Vagina (tissue), 2 donors: ENCODE measurements around the gene RALGAPA2.

ENCODE experiments used
- POLR2A ChIP-seq, 2 donors: fragments of 450-650 bp; IDR thresholded peaks; one replicate each; pipeline ENCODE4 v1.6.1; 2017; ENCODE audit warnings: antibody characterized with exemption in 2 of 2, mild to moderate bottlenecking in 2 of 2, moderate library complexity in 2 of 2
- POLR2AphosphoS5 ChIP-seq, 2 donors: sonication (generic); formaldehyde crosslinking; IDR thresholded peaks; one replicate each; pipeline ENCODE4 v1.9.0; 2017; ENCODE audit warnings: antibody characterized with exemption in 2 of 2, mild to moderate bottlenecking in 2 of 2, low read depth in 1 of 2; ENCODE audit not compliant: insufficient read depth in 1 of 2
- TF ChIP-seq, protein P1 (sequence below), 3 experiments: fragments of 450-650 bp in 2 of 3; fragments of 200-600 bp in 1 of 3; sonication (generic) in 1 of 3; IDR thresholded peaks; one replicate each; pipeline ENCODE4 v1.5.1; 2017 to 2019; ENCODE audit warnings: antibody characterized with exemption in 3 of 3, mild to moderate bottlenecking in 2 of 3, moderate library complexity in 2 of 3

DNA sequence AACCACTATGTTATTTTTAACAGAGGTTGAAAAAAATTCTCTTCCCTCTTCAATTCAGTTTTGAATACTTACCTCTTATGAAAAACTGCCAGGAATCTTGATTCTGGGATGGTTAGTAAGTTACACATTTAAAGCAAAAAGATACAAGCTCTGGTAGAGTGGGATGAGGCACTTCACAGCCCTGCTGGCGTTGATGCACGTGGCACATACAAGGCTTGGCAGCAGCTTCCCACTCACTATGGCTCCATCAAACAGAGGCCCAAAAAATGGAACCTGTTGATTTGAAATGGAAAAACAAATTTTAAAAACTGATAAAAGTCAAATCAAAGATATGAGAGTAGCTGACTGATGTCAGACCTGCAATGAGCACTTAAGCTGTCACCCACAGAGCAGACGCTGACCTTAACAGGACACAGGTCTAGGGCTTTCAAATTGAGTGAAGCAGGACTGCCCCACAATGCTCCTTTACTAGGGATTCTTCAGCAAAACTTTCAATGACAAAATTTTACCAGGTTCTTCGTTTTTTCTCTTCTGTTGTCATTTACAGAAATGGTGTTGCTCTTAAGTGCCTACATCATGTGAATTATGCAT is 239.7 kb downstream of the RALGAPA2 start:
- no peak for TF ChIP-seq POLR2A (IDR thresholded peaks at IDR 0.05)
- TF ChIP-seq, protein P1, sequence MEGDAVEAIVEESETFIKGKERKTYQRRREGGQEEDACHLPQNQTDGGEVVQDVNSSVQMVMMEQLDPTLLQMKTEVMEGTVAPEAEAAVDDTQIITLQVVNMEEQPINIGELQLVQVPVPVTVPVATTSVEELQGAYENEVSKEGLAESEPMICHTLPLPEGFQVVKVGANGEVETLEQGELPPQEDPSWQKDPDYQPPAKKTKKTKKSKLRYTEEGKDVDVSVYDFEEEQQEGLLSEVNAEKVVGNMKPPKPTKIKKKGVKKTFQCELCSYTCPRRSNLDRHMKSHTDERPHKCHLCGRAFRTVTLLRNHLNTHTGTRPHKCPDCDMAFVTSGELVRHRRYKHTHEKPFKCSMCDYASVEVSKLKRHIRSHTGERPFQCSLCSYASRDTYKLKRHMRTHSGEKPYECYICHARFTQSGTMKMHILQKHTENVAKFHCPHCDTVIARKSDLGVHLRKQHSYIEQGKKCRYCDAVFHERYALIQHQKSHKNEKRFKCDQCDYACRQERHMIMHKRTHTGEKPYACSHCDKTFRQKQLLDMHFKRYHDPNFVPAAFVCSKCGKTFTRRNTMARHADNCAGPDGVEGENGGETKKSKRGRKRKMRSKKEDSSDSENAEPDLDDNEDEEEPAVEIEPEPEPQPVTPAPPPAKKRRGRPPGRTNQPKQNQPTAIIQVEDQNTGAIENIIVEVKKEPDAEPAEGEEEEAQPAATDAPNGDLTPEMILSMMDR (IDR thresholded peaks at IDR 0.05), result no peak
- no peak for TF ChIP-seq POLR2AphosphoS5 (IDR thresholded peaks at IDR 0.05; ENCODE audit: insufficient read depth in 1 of 2, low read depth in 1 of 2)
